ENCODE data around the gene IFRD2.

Gene IFRD2

DNA sequence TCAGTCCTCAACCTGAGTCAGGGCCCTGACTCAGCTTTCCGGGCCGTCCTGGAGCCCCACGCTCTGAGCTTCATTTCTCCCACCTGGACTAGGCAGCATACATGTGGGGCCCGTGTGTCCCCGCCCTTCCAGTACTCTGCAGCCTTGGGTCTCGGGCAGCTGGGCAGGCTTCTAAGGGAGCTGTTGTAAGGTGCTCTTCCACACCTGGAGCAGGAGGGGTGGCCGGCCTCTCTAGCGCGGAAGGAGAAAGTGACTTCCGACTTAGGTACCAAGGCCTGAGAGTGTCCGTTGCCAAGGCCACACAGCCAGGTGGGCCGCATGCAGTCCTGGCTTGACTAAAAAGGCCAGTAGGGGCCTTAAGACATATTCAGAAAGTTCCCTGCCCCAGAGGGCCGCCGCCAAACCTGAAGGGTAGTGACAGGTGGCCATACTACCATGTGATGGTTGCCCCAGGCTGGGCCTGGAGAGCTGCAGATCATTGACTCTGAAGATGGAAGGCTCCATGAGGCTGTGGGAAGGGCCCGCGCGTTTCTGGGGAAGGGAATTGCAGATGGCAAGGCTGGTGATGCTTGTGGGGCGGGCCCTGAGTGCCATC lies 32.7 kb downstream of the IFRD2 start:
- no peak for DNase-seq (ENCODE audit: low spot score)
- in situ Hi-C loops (cut with MboI; ENCODE audit: low pct_unique_long_range_greater_than_20kb, low sequenced_read_pairs, unreplicated experiment): no loop called here
- TF ChIP-seq, protein P1, sequence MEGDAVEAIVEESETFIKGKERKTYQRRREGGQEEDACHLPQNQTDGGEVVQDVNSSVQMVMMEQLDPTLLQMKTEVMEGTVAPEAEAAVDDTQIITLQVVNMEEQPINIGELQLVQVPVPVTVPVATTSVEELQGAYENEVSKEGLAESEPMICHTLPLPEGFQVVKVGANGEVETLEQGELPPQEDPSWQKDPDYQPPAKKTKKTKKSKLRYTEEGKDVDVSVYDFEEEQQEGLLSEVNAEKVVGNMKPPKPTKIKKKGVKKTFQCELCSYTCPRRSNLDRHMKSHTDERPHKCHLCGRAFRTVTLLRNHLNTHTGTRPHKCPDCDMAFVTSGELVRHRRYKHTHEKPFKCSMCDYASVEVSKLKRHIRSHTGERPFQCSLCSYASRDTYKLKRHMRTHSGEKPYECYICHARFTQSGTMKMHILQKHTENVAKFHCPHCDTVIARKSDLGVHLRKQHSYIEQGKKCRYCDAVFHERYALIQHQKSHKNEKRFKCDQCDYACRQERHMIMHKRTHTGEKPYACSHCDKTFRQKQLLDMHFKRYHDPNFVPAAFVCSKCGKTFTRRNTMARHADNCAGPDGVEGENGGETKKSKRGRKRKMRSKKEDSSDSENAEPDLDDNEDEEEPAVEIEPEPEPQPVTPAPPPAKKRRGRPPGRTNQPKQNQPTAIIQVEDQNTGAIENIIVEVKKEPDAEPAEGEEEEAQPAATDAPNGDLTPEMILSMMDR (IDR thresholded peaks at IDR 0.05; ENCODE audit: extremely low read depth, insufficient read depth, missing control alignments): no peak

DNA sequence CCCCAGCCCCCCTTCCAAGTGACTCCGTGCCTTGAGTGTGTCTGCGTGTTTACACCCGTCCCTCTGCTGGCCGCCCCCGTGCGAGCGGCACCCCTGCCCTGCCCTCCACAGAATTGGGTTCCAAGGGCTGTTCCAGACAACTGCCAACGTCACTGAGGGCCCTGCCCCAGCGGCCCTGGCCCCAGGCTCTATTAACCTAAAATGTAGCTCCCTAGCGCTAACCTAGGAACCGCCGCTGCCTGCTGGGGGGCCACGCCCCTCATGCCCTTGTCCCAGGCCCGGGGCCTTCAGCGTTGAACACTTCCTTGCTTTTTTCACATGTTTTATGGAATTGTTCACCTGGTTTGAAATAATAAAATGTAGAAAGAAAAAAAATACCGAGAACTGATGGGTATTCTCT lies 33.2 kb downstream of the IFRD2 start:
- TF ChIP-seq, protein P1 (IDR thresholded peaks at IDR 0.05; ENCODE audit: extremely low read depth, insufficient read depth, missing control alignments): no peak
- in situ Hi-C loops (cut with MboI; ENCODE audit: low pct_unique_long_range_greater_than_20kb, low sequenced_read_pairs, unreplicated experiment): no loop called here
- no peak for DNase-seq (ENCODE audit: low spot score)

- TF ChIP-seq, protein P1 (IDR thresholded peaks at IDR 0.05; ENCODE audit: extremely low read depth, insufficient read depth, missing control alignments): no peak
Observed at GRCh38 chr3:50258029-50258680, 34.1 kb downstream of the IFRD2 start.

GRCh38 chr3:50256978-50257890 lies 35.0 kb downstream of the IFRD2 start:
- TF ChIP-seq, protein P1 (IDR thresholded peaks at IDR 0.05; ENCODE audit: extremely low read depth, insufficient read depth, missing control alignments): peak; percentile 51
- no peak for DNase-seq (ENCODE audit: low spot score)
- in situ Hi-C loops (cut with MboI; ENCODE audit: low pct_unique_long_range_greater_than_20kb, low sequenced_read_pairs, unreplicated experiment): no loop called here

More at GRCh38 chr3:50258029-50258680, 34.1 kb downstream of the IFRD2 start:
- no peak for DNase-seq (ENCODE audit: low spot score)
- in situ Hi-C loops (cut with MboI; ENCODE audit: low pct_unique_long_range_greater_than_20kb, low sequenced_read_pairs, unreplicated experiment): no loop called here

- in situ Hi-C loops (cut with MboI; ENCODE audit: low pct_unique_long_range_greater_than_20kb, low sequenced_read_pairs, unreplicated experiment): no loop called here
- TF ChIP-seq, protein P1 (IDR thresholded peaks at IDR 0.05; ENCODE audit: extremely low read depth, insufficient read depth, missing control alignments): no peak
- DNase-seq (ENCODE audit: low spot score): no peak
Observed at GRCh38 chr3:50255251-50255615, 37.0 kb downstream of the IFRD2 start.

DNA sequence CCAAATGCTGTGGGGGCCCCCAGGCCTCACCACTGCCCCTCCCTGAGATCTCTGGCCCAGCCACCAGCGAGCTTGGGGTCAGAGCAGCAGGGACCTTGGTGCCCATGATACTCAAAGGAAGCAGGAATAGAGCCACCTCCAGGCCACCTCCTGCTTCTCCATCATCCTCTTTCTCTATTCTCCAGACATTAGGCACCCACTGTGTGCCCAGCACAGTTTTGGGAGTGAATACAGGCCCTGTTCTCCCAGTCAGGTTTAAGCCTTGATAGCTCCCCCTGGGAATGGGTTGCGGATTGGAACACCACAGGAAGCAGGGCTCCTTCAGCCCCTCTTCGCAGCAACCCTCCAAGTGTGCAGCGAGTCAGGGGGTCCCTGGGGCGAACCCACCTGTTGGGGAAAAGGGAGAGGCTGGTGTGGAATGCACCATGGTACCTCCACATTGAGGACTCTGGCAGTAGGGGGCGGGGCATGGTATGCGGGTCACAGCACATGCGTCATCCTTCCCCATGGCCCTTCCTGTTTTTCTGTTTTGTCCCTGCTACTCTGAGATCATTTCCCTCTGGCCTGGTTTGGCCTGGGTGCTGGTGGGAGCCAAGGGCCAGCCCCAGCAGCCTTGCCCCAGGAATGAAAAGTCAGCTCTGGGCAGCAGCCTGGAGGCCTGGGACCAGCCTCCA lies 37.5 kb downstream of the IFRD2 start:
- no peak for DNase-seq (ENCODE audit: low spot score)
- in situ Hi-C loops (cut with MboI; ENCODE audit: low pct_unique_long_range_greater_than_20kb, low sequenced_read_pairs, unreplicated experiment): no loop called here
- TF ChIP-seq, protein P1 (IDR thresholded peaks at IDR 0.05; ENCODE audit: extremely low read depth, insufficient read depth, missing control alignments): no peak

Data from GM13977 (cell line).